ENCODE measurements around the gene FABP7.

Gene FABP7

DNA sequence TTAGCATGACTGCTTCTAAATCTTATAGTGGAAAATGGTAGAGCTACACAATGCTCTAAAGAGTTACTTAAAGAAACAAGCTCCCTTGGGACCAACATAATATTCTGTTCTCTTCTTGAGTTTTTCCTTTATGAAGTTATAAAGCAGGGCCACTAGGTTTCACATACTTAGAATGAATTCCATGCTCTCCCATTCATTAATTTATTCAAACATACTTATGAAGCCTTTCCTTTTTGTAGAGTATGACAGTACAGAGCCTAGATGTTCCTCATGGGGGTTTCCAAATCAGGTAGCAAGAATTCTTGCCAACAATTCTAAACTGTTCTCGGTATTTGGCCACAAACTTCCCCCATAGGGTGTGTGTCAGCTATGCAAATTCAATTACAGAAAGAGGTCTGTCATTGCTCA, 20.6 kb upstream of the FABP7 start:
- no peak for DNase-seq (ENCODE audit: low read depth)

DNA sequence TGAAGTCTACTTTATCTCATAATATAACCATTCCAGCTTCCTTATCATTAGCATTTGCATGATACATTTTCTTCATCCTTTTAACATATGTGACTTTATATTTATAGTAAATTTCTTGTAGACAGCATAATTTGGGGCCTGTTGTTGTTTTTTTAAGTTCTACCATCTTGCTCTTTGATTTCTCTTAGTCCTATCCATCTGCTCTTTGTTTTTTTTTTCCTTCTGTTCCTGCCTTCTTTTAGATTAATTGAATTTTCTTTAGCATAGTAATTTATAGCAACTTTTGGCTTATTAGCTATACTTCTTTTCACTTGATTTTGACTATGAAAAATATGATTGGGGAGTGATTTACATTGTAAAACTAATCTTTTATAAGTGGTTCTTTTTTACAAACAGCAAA, 19.2 kb upstream of the FABP7 start:
- no peak for DNase-seq (ENCODE audit: low read depth)

DNA sequence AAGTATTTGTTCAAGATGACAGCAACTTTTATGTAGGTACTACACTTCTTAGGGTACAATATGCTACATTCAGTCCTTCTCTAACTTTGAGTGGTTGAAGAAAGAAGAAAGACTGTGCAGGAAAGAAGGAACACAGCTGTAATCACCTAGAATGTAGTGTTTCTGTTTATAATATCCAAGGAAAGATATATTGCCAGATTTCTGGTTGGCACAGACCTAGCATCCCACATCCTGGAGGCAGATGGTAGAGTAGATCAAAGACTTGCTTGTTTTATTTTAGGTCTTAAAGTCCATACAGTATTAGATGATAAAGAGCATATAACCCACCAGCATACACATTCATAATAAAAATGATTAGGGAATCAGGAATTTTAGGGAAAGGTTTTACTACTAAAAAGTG, 13.3 kb upstream of the FABP7 start:
- DNase-seq (ENCODE audit: low read depth): no peak

DNA sequence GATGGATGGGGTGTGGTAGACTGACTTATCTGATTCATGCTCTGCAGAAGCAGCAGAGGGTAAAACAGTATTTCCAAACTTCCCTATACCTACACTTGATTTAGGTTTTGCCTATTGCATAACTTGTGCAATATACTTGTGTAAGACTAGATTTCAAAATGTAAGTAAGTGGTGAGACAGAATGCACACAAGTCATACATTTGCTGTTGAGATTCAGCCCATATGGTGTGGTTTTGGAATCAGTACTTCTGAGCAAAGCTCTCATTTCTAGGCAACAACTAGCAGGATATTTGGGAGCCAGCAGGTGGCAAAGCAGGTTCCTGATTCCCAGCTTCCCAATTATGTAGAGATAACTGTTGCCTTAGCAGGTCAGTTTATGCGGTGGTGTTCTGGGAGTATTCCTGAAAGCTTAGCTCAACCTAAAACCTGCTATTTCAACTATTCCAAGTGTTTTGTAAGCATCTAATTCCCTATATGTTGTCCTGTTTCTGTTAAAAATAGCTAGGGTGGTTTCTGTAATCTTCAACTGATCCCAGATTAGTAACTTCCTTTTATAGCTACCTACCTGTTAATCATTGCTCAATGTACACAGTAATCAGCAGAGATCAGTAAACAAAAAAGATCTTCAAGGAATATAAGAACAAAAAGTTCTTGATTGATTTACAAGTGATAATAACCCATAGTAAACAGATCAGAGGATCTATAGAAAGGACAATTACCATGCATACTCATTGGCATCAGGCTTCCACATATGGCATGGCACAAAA, 8.5 kb upstream of the FABP7 start:
- DNase-seq (ENCODE audit: low read depth): no peak

DNA sequence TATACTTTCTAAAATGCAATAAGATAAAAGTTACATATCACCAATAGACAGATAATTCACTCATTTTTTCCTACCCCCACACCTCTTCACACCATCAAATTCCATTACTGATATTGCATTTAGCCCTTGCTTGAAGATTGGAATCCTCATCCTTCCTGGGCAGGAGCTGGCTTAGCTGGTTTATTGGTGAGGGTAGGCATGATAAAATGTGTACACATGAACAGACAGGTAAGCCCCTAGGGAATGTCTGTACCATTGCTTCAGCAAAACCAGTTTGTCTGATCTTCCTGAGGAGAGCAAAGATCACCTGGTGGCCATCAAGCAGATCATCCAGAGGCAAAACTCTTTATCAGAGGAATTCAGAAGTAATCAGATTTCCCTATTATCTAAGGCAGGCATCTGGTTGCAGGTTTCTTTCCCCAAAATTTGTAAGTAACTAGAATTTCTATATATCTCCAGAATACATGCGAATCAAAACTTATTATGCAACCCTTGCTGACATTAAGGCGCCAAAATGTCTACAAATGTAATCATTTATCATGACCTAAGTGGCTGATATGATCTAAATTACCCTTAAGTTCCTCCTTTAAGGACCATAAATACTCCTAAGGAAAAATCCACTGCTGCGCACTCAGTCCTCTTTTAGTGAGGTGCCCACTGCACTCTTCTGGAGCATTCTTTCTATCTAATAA, 6.6 kb upstream of the FABP7 start:
- DNase-seq (ENCODE audit: low read depth): no peak

DNA sequence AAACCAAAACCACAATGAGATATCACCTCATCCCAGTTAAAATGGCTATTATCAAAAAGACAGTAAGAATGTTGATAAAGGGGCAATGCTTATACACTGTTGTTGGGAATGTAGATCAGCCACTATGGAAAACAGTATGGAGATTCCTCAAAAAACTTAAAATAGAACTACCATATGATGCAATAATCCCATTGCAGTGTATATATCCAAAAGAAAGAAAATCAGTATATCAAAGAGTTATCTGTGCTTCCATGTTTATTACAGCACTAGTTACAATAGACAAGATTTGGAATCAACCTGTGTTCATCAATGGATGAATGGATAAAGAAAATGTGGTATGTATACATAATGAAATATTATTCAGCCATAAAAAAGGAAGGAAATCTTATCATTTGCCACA, 3.5 kb upstream of the FABP7 start:
- no peak for DNase-seq (ENCODE audit: low read depth)

DNA sequence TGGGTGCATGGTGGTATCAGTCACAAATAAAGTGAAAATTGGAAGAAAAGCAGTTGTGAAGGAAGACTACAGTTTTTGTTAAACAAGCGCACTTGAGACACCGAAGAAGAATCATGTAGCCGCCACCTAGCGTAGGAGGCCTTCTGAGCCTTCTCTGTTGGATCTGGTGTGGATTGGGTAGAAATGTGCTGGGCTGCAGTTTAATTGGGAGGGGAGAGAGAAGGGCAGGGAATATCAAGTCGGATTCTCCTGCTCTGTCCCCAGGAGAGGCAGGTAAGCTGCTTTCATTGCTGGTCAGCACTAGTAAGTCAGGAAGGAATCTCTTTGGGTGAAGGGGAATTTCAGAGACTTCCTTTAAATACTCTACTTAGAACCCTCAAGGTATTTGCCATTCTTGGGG, 1.2 kb upstream of the FABP7 start:
- DNase-seq (ENCODE audit: low read depth): no peak

DNA sequence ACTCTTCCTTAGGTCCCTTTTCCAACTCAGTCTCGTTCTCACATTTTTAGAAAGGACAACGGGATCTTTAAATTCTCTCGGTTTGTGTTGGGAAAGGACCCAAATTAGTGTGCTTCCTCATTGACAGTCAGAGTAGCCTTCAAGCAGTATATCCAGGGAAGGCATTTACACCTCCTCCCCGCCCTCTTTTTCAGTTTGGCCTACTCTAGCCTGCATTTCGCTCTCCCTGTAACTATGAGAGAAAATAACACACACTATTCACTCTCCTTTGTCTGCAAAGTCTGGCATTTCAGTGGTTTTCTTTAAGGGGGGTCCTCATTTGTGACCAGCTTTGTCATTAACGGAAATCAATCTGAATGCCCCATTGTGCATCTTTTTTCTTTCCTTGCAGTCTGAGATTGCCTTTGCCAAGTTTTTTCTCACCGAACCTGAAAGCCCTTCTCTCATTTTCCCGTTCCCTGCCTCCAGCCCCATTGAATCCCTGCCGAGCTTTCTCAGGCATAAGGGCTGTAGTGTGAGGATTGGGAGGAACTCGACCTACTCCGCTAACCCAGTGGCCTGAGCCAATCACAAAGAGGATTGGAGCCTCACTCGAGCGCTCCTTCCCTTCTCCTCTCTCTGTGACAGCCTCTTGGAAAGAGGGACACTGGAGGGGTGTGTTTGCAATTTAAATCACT, 393 bp upstream of the FABP7 start:
- no peak for DNase-seq (ENCODE audit: low read depth)

DNA sequence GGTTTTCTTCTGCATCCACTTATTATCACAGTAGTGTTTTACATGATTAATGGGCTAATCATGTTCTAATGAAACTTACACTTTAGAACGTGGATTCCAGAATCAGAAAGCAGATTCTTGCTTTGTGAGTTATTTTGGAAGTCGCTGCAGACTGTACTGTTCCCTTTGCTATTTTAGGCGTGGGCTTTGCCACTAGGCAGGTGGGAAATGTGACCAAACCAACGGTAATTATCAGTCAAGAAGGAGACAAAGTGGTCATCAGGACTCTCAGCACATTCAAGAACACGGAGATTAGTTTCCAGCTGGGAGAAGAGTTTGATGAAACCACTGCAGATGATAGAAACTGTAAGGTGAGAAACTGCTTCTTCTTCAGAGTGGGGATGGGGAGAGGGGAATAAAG, 598 bp downstream of the FABP7 start:
- no peak for DNase-seq (ENCODE audit: low read depth)

DNA sequence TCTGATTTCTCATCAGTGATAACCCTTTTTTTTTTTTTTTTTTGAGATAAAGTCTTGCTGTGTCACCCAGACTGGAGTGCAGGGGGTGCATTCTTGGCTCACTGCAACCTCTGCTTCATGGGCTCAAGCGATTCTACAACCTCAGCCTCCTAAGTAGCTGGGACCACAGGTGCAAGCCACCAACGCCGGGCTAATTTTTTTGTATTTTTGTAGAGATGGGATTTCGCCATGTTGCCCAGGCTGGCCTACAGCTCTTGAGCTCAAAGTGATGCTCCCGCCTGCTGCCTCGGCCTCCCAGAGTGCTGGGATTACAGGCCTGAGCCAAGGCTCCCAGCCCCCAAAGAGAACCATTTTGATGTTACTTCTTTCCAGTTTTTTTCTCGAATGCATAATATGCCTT, 2.2 kb downstream of the FABP7 start:
- no peak for DNase-seq (ENCODE audit: low read depth)

DNA sequence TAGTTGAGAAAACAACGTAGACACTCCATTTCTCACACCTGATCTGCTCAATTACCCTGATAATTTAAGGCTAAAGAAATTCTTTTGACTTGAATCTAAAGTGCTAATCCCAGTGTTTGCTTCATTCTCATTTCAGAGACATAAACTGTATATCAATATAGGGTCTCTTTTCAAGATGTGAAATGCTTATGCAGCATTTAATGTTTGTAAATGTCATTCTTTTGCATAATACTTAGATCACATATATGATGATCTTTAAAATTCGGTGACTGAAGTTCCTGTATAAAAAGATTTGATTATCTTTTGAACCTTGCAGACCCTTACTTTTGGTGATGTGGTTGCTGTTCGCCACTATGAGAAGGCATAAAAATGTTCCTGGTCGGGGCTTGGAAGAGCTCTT, 3.9 kb downstream of the FABP7 start:
- no peak for DNase-seq (ENCODE audit: low read depth)

DNA sequence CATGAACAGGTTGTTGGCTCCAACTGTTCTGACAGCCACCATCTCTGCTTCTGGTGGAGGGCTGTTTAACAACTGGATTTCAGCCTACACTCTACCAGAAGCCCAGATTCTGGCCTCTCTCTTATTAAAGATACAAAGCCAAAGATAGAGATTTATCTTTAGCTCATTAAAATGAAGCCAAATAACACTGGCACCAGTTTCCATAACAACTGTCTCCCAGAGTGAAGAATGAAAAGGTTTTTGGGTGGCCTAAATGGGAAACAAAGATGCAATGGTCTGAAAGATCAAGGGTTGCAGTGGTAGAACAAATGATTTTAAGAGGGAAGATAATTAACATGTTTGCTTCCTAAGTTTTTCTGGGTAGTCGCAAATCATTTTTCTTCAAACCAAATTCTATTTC, 6.4 kb downstream of the FABP7 start:
- no peak for DNase-seq (ENCODE audit: low read depth)

DNA sequence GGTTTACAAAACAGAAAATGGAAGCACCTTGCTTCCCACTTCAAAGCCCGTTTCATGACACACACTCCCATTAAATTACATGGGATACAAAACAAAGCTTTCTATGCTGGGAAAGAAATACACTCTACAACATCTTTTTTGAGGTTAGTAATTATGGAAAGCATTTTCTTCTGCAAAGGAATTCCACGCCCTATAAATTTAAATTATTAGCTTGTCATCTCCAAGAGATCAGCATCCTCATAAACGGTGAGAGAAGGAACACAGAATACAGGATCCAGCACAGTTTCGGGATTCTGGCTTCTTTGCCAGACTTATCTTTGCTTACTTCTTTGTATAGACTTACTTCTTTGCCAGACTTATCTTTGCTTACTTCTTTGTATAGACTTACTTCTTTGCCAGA, 8.2 kb downstream of the FABP7 start:
- DNase-seq (ENCODE audit: low read depth): no peak

DNA sequence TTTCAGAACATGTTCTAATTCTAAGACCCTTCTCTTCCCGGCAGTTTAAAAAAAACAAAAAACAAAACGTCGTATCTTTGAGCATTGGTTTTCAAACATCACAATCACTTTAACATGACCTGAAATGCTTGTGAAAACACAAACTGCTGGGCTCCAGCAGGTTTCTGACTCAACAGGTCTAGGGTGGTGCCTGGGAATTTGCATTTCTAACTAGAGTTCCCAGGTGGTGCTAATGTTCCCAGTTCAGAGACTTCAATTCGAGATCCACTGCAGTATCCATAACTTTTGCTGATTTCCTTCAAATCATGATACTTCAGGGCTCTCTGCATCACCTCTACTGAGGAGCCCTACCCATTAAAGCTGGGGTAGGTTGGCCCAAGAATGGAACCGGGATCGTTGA, 8.7 kb downstream of the FABP7 start:
- no peak for DNase-seq (ENCODE audit: low read depth)

DNA sequence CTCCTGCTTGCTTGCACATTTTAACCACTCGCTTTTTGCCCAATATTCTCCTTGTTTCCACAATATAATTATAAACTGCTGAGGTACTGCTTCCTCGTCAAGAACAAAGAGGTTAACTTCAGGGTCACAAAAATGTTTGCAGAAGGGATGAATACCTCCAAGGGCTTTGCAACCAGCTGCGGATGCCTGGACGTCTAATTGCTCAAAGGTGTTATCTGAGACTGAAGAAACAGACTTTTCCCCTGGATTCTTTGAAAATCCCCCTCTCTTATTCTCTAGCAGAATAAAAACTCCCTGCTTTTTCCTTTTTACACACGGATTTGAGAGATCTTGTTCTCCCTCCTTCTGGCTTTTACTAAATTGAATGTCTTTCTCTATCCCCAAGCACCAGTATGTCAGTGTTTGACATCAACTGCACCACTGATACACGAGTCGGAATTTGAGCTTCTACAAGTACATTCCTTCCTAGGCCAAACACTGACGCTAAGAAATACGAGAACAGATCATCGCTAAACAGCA, 9.2 kb downstream of the FABP7 start:
- no peak for DNase-seq (ENCODE audit: low read depth)

DNA sequence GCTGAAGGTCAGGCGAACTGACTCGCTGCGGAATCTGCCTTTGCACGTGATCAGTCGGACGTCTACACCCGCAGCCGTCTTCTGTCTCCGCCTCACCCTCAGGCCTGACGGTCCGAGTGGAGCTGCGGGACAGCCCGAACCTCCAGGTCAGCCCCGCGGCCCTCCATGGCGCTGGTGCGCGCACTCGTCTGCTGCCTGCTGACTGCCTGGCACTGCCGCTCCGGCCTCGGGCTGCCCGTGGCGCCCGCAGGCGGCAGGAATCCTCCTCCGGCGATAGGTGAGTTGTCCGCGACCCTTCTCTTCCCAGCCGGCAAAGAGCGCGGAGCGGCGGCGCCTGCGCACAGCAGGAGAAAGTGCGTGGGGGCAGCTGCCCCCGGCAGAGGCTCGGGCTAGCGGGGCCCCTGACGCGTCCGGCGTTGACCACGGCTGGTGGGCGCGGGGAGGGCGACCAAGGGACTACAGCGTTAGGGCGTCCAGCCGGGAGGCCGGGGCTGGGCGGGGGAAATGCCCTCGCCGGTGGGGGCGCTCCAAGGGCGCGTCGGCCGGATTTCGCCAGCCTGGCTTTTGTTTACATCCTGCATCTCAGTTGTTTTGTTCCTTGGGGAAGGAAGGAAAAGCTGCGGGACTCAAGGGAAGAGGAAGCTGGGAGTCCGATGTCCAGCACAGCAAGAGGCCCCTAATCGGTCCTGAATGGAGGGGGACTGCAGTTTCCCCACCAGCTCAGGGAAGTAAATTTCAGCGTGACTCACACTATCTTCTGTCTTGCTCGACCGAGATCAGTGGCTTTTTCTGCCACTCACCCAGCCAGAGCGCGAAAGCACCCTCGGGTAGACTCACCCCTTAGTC, 9.9 kb downstream of the FABP7 start, which contains the start of gene SMPDL3A:
TSS of gene SMPDL3A (plus strand) at position 77 of the 846 bp plus-strand sequence. CDS start at position 166, 89 bp downstream.
- no peak for DNase-seq (ENCODE audit: low read depth)

DNA sequence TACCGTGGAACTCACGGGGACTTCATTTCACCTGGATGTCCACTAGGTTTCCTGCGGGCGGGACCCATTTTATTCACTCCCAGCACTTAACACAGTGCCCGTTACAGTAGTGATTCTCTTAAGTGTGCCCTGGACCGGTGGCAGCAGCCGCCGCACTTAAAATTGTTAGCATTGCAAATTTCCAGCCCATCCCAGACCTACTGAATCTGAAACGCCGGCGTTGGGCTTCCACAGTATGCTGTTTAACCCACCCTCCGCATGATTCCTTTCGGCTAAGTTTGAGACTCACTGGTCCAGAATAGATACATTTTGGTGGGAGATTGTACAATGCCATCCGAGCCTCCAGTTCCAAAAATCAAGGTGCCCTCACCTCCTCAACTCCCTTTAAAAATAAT, 10.5 kb downstream of the FABP7 start:
- no peak for DNase-seq (ENCODE audit: low read depth)

DNA sequence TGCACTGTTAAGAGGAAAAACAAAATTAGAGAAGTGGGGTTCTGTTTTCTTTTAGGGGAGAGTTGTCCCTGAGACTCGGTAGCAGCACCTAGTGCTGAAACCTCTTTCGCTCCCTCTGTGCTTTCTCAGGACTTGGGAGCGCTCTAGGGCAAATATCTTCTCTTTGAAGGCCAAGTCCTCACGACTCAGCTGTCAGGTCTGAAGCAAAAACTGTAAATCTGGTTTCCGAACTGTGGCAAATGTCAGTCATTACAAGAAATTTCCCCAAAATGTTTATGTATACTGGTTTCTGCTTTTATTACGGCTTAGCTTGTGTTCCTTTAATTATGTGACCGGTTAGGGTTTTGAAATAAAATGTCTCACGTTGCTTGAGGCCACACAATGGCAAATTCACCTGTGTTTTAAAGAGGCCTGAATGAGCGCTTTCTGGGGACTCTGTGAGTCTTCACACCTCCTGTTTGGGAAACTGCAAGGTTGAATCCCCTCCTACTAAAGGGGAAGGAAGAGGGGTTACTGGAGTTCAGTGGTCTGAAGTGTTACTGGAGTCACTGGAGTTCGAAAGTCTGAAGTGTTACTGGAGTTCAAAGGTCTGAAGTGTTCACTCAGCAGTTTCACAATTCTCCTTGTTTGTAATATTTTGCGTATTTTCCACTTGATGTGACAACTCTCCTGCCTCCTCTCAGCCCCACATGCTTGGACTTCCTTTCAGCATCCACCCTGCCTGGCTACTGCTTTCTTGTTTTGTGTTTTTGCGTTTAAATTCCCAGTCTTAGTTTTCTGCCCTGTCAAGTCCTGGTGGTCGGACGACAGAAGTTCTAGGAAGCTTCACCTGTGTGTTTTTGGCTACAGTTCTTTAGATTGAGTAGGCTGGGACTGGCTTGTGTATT, 11.2 kb downstream of the FABP7 start:
- DNase-seq (ENCODE audit: low read depth): no peak

DNA sequence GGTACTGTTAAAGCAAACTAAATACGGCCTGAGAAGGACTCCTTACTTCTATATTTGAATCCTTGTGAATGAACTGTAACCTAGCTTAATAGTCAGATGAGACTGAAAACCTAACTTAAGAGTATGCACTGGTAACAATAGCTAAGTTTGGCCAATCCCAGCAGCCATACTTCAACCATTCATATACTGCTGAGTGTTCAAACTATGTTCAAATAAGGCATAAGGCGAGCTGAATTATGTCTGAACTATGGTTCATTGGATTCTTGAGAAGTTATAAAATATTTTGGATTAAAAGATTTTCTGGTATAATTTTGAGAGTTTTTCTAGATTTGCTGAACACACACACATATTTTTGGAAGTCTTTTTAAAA, 11.8 kb downstream of the FABP7 start:
- no peak for DNase-seq (ENCODE audit: low read depth)

DNA sequence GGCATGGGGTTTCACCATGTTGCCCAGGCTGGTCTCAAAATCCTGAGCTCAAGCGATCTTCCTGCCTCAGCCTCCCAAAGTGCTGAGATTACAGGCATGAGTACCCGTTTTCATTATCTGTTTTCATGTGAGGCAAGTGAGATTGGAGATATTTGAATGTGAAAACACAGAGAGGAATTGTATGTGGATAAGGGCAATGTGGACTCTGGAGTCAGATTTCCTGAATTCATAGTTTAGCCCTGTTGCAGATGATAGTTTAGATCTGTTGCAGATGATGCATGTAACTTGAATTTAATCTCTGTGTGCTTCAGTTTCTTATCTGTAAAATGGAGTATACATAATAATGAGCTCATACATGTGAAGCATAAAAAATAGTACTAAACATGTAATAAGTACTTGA, 13.2 kb downstream of the FABP7 start:
- no peak for DNase-seq (ENCODE audit: low read depth)

DNA sequence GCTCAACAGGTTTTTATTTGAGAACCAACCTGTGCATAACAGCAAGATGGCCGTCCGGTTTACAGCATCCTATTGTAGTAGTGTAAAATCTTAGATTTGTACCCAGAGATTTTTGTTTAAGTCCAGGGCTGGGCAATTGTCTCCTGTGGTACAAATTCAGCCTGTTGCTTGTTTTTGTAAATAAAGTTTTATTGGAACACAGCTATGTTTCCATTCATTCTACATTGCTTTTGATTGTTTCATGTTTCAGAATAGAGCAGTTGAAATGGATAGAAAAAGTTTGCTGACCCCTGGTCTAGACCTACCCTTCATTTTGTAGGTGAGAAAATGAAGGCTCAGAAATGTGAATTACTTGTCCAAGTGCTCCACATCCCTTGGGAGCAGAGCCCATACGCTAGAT, 18.0 kb downstream of the FABP7 start:
- DNase-seq (ENCODE audit: low read depth): no peak
